Measurements from ENCODE around the gene PCDHA4.
"Not testable (repeated sequence)": the region's sequence is repeated elsewhere in the genome, so short reads cannot be mapped to it uniquely, and the experiment has no call there.

The PCDHA4 gene

DNA sequence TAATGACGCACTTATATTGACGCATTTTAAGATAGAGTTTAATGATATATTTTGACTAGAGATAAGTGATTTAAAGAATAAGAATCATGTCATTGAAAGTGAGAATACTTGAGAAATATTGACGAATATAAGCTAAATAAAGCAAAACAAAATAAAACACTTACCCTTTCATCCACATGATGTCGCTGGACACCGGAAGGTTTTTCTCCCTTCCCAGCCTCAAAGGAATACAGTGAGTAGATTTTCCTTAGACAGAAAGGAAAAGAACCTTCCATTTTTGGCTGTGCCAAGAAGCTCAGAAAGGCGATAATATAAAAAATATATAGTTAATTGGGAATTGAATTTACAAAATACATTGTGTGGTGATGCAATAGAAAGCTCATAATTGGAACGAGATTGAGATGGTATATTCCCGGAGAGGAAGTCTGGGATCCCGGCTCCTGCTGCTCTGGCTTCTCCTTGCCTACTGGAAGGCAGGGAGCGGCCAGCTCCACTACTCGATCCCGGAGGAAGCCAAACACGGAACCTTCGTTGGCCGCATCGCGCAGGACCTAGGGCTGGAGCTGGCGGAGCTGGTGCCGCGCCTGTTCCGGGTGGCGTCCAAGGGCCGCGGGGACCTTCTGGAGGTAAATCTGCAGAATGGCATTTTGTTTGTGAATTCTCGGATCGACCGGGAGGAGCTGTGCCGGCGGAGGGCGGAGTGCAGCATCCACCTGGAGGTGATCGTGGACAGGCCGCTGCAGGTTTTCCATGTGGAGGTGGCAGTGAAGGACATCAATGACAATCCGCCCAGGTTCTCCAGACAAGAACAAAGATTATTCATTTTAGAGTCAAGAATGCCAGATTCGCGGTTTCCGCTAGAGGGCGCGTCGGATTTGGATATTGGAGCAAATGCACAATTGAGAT, 14.8 kb downstream of the PCDHA4 start, which contains the start of gene PCDHA5:
Gene PCDHA5 (plus strand): TSS at position 239 of the 906 bp plus-strand sequence.
- DNase-seq (ENCODE audit: low spot score), result no peak

DNA sequence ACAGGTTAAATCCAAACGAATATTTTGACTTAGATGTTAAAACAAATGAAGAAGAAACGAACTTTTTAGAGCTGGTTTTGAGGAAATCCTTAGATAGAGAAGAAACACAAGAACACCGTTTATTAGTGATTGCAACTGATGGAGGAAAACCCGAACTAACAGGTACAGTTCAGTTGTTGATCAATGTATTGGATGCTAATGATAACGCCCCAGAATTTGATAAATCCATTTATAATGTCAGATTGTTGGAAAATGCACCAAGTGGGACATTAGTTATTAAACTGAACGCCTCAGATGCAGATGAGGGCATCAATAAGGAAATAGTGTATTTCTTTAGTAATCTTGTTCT, 15.4 kb downstream of the PCDHA4 start:
- DNase-seq (ENCODE audit: low spot score), result no peak

GRCh38 chr5:140822969-140823368, 16.1 kb downstream of the PCDHA4 start:
- DNase-seq (ENCODE audit: low spot score), result not testable (repeated sequence)

- no peak for DNase-seq (ENCODE audit: low spot score)
Observed at GRCh38 chr5:140823475-140823874, 16.6 kb downstream of the PCDHA4 start.

- DNase-seq (ENCODE audit: low spot score), result no peak
Observed at GRCh38 chr5:140827704-140828361, 21.0 kb downstream of the PCDHA4 start, which contains the start of gene PCDHA6. Gene PCDHA6, plus strand, starts transcription at chr5:140827960. Its CDS starts 132 bp downstream, at chr5:140828092.

- no peak for DNase-seq (ENCODE audit: low spot score)
Observed at GRCh38 chr5:140828362-140828737, 21.5 kb downstream of the PCDHA4 start.

DNA sequence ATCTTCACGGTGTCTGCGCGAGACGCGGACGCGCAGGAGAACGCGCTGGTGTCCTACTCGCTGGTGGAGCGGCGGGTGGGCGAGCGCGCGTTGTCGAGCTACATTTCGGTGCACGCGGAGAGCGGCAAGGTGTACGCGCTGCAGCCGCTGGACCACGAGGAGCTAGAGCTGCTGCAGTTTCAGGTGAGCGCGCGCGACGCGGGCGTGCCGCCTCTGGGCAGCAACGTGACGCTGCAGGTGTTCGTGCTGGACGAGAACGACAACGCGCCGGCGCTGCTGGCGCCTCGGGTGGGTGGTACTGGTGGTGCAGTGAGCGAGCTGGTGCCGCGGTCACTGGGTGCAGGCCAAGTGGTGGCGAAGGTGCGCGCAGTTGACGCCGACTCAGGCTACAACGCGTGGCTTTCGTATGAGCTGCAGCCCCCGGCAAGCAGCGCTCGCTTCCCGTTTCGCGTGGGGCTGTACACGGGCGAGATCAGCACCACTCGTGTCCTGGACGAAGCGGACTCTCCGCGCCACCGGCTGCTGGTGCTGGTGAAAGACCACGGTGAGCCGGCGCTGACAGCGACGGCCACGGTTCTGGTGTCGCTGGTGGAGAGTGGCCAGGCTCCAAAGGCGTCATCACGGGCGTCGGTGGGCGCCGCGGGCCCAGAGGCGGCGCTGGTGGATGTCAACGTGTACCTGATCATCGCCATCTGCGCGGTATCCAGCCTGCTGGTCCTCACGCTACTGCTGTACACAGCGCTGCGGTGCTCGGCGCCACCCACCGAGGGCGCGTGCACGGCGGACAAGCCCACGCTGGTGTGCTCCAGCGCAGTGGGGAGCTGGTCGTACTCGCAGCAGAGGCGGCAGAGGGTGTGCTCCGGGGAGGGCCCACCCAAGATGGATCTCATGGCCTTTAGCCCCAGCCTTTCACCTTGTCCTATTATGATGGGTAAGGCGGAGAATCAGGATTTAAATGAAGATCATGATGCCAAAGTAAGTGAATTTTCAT, 22.9 kb downstream of the PCDHA4 start:
- not testable (repeated sequence) for DNase-seq (ENCODE audit: low spot score)

GRCh38 chr5:140833993-140834392, 27.1 kb downstream of the PCDHA4 start, which contains the start of gene PCDHA7:
Gene PCDHA7, plus strand, starts transcription at chr5:140834269. Its CDS starts 115 bp downstream, at chr5:140834384.
- no peak for DNase-seq (ENCODE audit: low spot score)

GRCh38 chr5:140834439-140835008, 27.7 kb downstream of the PCDHA4 start:
- not testable (repeated sequence) for DNase-seq (ENCODE audit: low spot score)

- DNase-seq (ENCODE audit: low spot score), result no peak
Observed at GRCh38 chr5:140835622-140836510, 29.0 kb downstream of the PCDHA4 start.

GRCh38 chr5:140840978-140841962, 34.4 kb downstream of the PCDHA4 start, which contains the start of gene PCDHA8:
Gene PCDHA8, plus strand, starts transcription at chr5:140841187. Its CDS starts 135 bp downstream, at chr5:140841322.
- peak; percentile 32 for DNase-seq (ENCODE audit: low spot score)

GRCh38 chr5:140842798-140843733, 36.2 kb downstream of the PCDHA4 start:
- no peak for DNase-seq (ENCODE audit: low spot score)

DNA sequence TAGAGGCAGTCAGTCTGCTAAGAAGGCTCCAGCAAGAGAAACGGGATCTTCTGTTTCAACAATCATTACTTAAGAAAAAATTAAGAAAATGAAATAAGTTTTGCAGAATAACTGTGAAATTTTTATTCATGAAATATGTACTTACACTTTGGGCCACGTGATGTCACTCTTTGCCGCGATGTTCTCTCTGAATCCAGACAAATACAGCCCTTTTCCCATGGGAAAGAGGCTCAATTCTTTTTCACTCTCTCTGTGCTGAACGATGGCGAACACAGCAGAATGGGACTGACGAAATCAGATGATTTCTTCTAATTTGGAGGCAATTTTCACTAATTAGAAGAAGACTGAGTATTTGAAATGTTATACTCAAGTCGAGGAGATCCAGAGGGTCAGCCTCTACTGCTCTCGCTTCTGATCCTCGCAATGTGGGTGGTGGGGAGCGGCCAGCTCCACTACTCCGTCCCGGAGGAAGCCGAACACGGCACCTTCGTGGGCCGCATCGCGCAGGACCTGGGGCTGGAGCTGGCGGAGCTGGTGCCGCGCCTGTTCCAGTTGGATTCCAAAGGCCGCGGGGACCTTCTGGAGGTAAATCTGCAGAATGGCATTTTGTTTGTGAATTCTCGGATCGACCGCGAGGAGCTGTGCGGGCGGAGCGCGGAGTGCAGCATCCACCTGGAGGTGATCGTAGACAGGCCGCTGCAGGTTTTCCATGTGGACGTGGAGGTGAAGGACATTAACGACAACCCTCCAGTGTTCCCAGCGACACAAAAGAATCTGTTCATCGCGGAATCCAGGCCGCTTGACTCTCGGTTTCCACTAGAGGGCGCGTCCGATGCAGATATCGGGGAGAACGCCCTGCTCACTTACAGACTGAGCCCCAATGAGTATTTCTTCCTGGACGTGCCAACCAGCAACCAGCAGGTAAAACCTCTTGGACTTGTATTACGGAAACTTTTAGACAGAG, 41.6 kb downstream of the PCDHA4 start, which contains the start of gene PCDHA9:
Gene PCDHA9 (plus strand): TSS at position 244 of the 964 bp plus-strand sequence. CDS start 114 bp downstream, at position 358.
- DNase-seq (ENCODE audit: low spot score), result not testable (repeated sequence)

DNA sequence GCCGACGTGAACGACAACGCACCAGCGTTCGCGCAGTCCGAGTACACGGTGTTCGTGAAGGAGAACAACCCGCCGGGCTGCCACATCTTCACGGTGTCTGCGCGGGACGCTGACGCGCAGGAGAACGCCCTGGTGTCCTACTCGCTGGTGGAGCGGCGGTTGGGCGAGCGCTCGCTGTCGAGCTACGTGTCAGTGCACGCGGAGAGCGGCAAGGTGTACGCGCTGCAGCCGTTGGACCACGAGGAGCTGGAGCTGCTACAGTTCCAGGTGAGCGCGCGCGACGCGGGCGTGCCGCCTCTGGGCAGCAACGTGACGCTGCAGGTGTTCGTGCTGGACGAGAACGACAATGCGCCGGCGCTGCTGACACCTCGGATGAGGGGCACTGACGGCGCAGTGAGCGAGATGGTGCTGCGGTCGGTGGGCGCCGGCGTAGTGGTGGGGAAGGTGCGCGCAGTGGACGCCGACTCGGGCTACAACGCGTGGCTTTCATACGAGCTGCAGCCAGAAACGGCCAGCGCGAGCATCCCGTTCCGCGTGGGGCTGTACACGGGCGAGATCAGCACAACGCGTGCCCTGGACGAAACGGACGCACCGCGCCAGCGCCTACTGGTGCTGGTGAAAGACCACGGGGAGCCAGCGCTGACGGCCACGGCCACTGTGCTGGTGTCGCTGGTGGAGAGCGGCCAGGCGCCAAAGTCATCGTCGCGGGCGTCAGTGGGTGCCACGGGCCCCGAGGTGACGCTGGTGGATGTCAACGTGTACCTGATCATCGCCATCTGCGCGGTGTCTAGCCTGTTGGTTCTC, 43.2 kb downstream of the PCDHA4 start:
- DNase-seq (ENCODE audit: low spot score), result not testable (repeated sequence)
